GM20000 (cell line): ENCODE measurements around the gene TBC1D16.

Experiments used
- DNase-seq: peaks from one replicate; pipeline ENCODE4 v3.0.0; 2012; ENCODE audit warnings: low spot score
- TF ChIP-seq, protein P1 (sequence below): IDR thresholded peaks from 2 replicates; pipeline ENCODE4 v1.5.1; 2012; ENCODE audit warnings: mild to moderate bottlenecking, control low read depth; ENCODE audit errors: extremely low read depth, missing control alignments

The TBC1D16 gene

GRCh38 chr17:79926142-79926604, 109.5 kb downstream of the TBC1D16 start:
- TF ChIP-seq, protein P1, sequence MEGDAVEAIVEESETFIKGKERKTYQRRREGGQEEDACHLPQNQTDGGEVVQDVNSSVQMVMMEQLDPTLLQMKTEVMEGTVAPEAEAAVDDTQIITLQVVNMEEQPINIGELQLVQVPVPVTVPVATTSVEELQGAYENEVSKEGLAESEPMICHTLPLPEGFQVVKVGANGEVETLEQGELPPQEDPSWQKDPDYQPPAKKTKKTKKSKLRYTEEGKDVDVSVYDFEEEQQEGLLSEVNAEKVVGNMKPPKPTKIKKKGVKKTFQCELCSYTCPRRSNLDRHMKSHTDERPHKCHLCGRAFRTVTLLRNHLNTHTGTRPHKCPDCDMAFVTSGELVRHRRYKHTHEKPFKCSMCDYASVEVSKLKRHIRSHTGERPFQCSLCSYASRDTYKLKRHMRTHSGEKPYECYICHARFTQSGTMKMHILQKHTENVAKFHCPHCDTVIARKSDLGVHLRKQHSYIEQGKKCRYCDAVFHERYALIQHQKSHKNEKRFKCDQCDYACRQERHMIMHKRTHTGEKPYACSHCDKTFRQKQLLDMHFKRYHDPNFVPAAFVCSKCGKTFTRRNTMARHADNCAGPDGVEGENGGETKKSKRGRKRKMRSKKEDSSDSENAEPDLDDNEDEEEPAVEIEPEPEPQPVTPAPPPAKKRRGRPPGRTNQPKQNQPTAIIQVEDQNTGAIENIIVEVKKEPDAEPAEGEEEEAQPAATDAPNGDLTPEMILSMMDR: no peak
- no peak for DNase-seq

DNA sequence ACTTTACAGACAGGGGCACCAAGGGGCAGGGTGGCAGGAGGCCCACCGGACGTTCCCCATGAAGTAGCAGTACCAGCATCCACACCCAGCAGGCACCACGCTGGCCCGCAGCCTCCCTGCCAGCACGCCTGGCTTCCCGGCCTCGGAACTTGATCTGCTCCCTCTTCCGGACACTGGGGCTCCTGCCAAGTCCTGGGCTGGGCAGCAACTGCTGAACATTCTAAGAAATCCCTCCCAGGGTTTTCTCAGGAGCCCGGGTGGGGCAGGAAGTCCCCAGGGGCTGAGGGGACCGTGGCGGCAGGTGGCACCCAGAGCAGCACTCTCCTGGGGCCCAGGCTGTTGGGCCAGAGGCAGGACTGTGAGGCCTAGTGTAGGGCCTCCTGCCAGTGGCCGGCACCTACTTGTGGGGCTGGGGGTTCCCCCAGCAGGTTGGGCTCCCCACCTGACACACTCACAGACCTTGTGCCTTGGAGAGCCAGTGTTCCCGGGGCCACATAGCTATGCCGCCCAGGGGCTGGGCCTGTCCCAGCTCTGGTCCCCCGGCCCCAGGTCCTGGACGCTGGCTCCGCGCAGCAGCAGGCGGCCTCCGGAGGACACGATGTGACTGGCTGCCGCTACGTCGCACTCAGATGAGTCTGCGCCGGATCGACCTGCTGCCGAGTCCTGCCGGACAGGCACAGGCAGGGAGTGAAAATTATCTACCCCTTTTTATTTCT, 110.3 kb downstream of the TBC1D16 start:
- no peak for DNase-seq
- TF ChIP-seq, protein P1: no peak

DNA sequence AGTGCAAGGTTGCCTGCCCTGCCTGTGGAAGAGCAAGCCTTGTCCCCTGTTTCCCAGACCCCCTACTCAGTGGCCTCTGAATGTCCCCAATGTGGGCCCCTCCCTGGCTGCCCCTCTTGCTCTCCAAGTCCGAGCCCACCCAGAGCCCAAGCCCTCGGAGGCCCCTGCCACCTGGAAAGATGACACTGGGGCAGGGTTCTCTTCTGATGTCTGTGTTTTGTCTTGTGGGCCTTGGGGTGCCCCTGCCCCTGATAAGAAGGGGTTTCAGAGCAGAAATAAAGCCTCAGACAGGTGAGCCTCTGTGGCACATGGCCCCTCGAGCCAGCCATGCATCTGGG, 111.1 kb downstream of the TBC1D16 start:
- TF ChIP-seq, protein P1: no peak
- DNase-seq: no peak

GRCh38 chr17:79923974-79924638, 111.6 kb downstream of the TBC1D16 start:
- peak; percentile 72 for DNase-seq
- TF ChIP-seq, protein P1: peak; percentile 14

DNA sequence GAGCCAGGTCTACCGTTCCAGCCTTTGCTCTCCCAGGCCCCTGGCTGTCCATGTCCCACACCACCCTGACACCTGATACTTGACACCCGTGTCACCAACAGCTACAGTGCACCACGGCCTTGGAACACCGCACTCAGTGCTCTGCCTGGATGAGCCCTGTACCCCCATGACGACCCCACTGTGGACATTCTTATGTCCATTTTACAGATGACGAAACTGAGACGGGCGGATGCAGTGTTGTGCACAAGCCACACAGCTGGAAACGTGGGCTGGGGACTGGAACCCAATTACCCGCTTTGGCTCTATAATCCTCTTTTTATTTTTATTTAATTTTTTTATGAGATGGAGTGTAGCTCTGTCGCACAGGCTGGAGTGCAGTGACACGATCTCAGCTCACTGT, 112.9 kb downstream of the TBC1D16 start:
- TF ChIP-seq, protein P1: no peak
- DNase-seq: no peak

DNA sequence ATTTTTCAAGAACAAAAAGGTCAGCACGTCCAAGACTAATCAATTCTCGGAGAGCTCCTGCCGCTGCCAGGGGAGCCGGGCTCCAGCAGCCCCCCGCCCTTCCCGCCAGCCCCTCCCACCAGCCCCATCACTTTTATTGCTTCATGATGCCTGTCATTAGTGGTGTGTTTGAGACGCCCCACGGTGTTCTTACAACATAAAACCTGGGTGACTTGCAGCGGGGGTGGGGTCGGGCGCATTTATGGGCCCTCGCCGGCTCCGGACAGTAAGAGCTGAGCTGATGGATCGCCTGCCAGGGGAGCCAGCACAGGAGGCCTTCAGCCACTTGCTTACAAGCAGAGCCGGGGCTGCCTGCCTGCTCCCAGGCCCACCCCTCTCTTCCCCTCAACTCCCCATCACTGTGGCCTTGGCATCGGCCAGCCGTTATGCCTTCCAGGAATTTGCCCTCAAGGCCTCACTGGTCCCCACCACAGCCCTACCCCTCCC, 113.5 kb downstream of the TBC1D16 start:
- DNase-seq: no peak
- TF ChIP-seq, protein P1: no peak

- DNase-seq: no peak
- TF ChIP-seq, protein P1: no peak
Measured at GRCh38 chr17:79921411-79922115, 114.1 kb downstream of the TBC1D16 start.
